Measurements from ENCODE around the gene MUC5AC.

Gene MUC5AC

GRCh38 chr11:1226986-1227550, 69.3 kb downstream of the MUC5AC start:
- TF ChIP-seq CTCF (IDR thresholded peaks at IDR 0.05) = no peak

GRCh38 chr11:1227551-1228100, 69.9 kb downstream of the MUC5AC start:
- no peak for TF ChIP-seq CTCF (IDR thresholded peaks at IDR 0.05)

GRCh38 chr11:1228101-1228821, 70.5 kb downstream of the MUC5AC start:
- no peak for TF ChIP-seq CTCF (IDR thresholded peaks at IDR 0.05)

- TF ChIP-seq CTCF (IDR thresholded peaks at IDR 0.05) = no peak
These were observed 71.2 kb downstream of the MUC5AC start for GRCh38 chr11:1228921-1229451.

GRCh38 chr11:1229471-1230120, 71.8 kb downstream of the MUC5AC start:
- no peak for TF ChIP-seq CTCF (IDR thresholded peaks at IDR 0.05)

- no peak for TF ChIP-seq CTCF (IDR thresholded peaks at IDR 0.05)
These were observed 72.3 kb downstream of the MUC5AC start for GRCh38 chr11:1230121-1230455.

GRCh38 chr11:1230456-1231395, 73.0 kb downstream of the MUC5AC start:
- no peak for TF ChIP-seq CTCF (IDR thresholded peaks at IDR 0.05)

Data from LNCAP (cell line).